ENCODE results near the gene ABCA10. TPM values are rescaled to one million over a fixed set of nuclear protein-coding genes. Genes with fewer than 3 reads are reported as not detected.

Gene ABCA10
- total RNA-seq, 1 experiment from 2014 or later = 0.34 TPM

DNA sequence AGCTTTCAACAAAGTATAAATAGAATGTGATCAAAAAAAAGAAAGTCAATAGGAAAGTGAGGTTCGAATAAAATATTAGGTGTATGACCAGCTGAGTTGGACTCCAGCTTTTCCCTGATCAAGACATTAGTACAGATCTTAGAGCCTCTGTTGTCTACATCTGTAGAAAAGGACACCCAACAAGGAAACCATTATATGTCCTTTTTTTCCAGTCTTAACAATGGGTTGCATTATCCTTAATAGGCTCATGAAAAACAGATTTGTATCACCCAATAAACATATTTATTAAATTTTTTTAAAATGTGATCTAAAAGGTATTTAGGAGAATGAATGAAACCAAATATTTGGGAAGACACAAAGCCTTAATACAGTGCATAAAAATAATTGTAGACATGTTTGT lies 105.0 kb downstream of the ABCA10 start:
- H3K9me3 ChIP-seq (ENCODE audit: control insufficient read depth in 1 of 2, insufficient read depth in 1 of 2, low read depth in 1 of 2, low read length in 2 of 2) = no peaks in the 10 kb centered on the region
- H3K4me2 ChIP-seq (ENCODE audit: low read length) = no peak overlapping the region
- intact Hi-C loops (cut with micrococcal nuclease) = no loop called here
- H3K9me2 ChIP-seq (ENCODE audit: insufficient read depth) = no peaks in the 10 kb centered on the region
- no peaks in the 10 kb centered on the region for H4K20me1 ChIP-seq (ENCODE audit: insufficient read depth)
- H3K27ac ChIP-seq (ENCODE audit: low read depth, low read length) = no peak overlapping the region
- H3K27me3 ChIP-seq (ENCODE audit: insufficient read depth, low read length) = no peaks in the 10 kb centered on the region
- BruUV-seq (replicated peaks) = no TSS peak
- H2AFZ ChIP-seq (ENCODE audit: low read depth, low read length, poor library complexity, severe bottlenecking) = no peak overlapping the region
- ChIA-PET RAD21 (ENCODE audit: low non-redundant PET in 1 of 2, low total read pairs in 2 of 2, uncharacterized antibody in 2 of 2, unreplicated experiment in 2 of 2) (no interaction called here), CTCF (no interaction called here), POLR2A (no interaction called here)
- TF ChIP-seq SRF (IDR thresholded peaks at IDR 0.05; ENCODE audit: low read depth) (no peak), FOSL1 (IDR thresholded peaks at IDR 0.05; ENCODE audit: low read depth) (no peak), SP1 (IDR thresholded peaks at IDR 0.05; ENCODE audit: low read depth) (no peak), ELF1 (IDR thresholded peaks at IDR 0.05; ENCODE audit: borderline replicate concordance, low read depth) (no peak), EGR1 (IDR thresholded peaks at IDR 0.05; ENCODE audit: low read depth) (no peak), POLR2A (IDR thresholded peaks at IDR 0.05; ENCODE audit: borderline replicate concordance, extremely low read depth, insufficient read depth, insufficient read length) (no peak), EZH2phosphoT487 (IDR thresholded peaks at IDR 0.05; ENCODE audit: borderline replicate concordance) (no peak), ATF3 (IDR thresholded peaks at IDR 0.05) (no peak), REST (IDR thresholded peaks at IDR 0.05; ENCODE audit: low read depth) (no peak)
- DNase-seq (ENCODE audit: low read depth, low spot score) = no peak
- no peak for ATAC-seq
- H3K9ac ChIP-seq (ENCODE audit: low read length) = no peak overlapping the region
- no peaks in the 10 kb centered on the region for H3K79me2 ChIP-seq (ENCODE audit: insufficient read depth, low read length)
- no peaks in the 10 kb centered on the region for H3K4me1 ChIP-seq (ENCODE audit: control insufficient read depth in 1 of 2, insufficient read depth in 2 of 2, low read length in 2 of 2)
- no peaks in the 10 kb centered on the region for H3K36me3 ChIP-seq (ENCODE audit: control insufficient read depth in 1 of 2, insufficient read depth in 2 of 2, low read length in 2 of 2)
- H3K4me3 ChIP-seq (replicated peaks in 1 of 2; ENCODE audit: low read depth in 1 of 2, low read length in 2 of 2) = no peak overlapping the region
